Brain microvascular endothelial cell (primary cell): ENCODE measurements around the gene PSMD5.
A peak's percentile ranks its signal among the peaks of the same experiment; 100 is the strongest.

ENCODE experiments used
- DNase-seq: peaks from one replicate; pipeline ENCODE4 v3.0.0-alpha.2; 2020
- H3K27ac ChIP-seq: fragments of 250-450 bp; sonication (Bioruptor Pico); 2 replicates; pipeline ENCODE4 v1.5.1; 2020; ENCODE audit warnings: mild to moderate bottlenecking, moderate library complexity
- H3K27me3 ChIP-seq: fragments of 250-450 bp; sonication (Bioruptor Pico); replicated peaks from 2 replicates; pipeline ENCODE4 v1.5.1; 2020; ENCODE audit warnings: mild to moderate bottlenecking
- H3K36me3 ChIP-seq: fragments of 250-450 bp; sonication (Bioruptor Pico); replicated peaks from 2 replicates; pipeline ENCODE4 v1.5.1; 2020; ENCODE audit warnings: mild to moderate bottlenecking
- H3K4me3 ChIP-seq: 2 replicates; pipeline ENCODE4 v1.5.1; 2011; ENCODE audit warnings: low read depth, mild to moderate bottlenecking, control low read depth, low read length, moderate library complexity
- in situ Hi-C: cut with HindIII; loops from 2 replicates; pipeline ENCODE4 v1.10.0; 2017; ENCODE audit warnings: low sequenced_read_pairs, low pct_ligation_motif_present
- TF ChIP-seq, protein P1 (sequence below): IDR thresholded peaks from 2 replicates; pipeline ENCODE4 v1.5.1; 2011; ENCODE audit warnings: low read depth, mild to moderate bottlenecking, moderate library complexity, low read length, control low read depth, inconsistent platforms; ENCODE audit errors: missing control alignments

The PSMD5 gene

DNA sequence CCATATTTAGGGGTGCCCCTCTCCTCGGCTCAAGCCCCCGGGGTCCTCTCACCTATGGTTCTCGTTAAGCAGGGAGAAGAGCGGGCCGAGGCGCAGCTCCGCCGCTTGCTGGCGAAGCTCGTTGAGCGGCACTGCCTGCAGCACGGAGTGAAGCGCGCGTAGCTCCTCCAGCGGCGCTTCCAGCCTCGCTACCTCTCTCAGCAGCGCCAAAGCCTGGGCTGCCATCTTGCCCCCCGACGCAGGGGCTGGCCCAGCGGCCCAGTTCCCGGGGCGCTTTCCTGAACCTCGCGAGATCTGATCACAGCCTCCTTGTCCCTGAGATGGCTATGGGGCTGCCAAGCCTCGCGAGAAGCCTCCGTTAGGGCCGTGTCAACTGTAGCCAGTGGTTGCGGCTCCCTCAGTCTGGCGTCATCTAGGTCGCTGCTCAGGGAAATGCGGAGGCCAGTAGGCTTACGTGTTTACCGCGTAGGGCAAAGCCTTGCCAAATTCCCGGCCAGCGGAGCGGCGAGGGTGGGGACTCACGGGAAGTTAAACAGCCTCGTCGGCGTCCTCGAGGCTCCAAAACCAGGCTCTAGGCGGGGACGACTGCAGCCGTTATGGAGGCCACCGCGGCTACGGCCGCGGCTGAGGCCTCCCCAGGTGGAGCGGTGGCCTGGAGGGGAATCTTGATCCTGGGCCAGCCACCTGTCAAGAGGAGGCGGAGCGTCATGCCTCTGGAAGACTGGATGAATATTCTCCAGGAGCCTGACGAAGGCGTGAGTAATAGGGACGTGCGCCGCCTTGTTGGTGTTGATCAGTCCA lies at the start of gene PSMD5:
PSMD5 (minus strand) TSS at position 238 of the 801 bp plus-strand sequence; CDS start at position 225, 13 bp downstream.
- Histone ChIP-seq H3K36me3 (peaks cover 6% of the 10 kb centered on the region), H3K27ac (peak within 1 kb of the TSS; percentile 75), H3K27me3 (no peaks in the 10 kb centered on the region), H3K4me3 (peak within 1 kb of the TSS; percentile 96)
- TF ChIP-seq, protein P1, sequence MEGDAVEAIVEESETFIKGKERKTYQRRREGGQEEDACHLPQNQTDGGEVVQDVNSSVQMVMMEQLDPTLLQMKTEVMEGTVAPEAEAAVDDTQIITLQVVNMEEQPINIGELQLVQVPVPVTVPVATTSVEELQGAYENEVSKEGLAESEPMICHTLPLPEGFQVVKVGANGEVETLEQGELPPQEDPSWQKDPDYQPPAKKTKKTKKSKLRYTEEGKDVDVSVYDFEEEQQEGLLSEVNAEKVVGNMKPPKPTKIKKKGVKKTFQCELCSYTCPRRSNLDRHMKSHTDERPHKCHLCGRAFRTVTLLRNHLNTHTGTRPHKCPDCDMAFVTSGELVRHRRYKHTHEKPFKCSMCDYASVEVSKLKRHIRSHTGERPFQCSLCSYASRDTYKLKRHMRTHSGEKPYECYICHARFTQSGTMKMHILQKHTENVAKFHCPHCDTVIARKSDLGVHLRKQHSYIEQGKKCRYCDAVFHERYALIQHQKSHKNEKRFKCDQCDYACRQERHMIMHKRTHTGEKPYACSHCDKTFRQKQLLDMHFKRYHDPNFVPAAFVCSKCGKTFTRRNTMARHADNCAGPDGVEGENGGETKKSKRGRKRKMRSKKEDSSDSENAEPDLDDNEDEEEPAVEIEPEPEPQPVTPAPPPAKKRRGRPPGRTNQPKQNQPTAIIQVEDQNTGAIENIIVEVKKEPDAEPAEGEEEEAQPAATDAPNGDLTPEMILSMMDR = no peak
- in situ Hi-C loops = no loop called here
- DNase-seq = peak; percentile 100

DNA sequence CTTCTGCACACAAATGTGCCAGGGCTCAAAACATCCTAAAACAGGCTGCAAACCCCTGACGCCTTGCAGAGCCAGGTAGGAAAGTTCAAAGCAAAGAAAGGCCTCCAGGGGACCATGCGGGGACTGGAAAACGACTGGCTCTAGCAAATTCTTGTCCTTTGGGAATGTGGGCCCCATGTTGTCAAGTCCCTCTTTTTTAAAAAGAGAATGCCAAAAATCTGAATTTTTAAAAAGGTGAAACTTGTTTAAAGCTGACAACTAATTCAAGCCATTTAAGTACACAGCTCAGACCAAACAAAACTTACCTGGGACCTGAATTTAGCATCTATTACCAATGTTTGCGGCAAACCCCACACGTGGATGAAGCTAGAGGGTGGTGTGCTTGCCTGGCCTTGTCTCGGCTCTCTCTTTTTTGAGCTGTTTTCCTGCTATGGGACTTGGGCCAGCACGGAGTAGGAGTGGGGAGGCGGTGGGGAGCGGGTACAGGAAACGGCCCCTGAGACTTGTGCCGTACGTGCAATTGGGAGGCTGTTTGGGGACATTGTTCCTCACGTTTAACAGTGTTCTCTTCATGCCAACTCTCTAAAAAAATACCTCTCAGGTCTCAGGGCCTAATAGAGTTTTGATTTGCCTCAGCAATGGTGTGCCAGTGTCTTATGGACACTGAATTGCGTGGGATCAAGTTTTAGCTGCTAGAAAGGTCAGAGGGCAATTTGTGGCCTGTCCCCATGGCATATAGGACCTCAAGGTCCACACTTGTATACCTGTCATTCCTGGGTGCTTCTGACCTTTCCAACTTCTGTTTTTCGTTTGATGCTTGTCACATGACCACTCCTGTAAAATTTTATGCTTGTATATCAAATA lies 49.4 kb upstream of the PSMD5 start:
- H3K27ac ChIP-seq = no peak overlapping the region
- H3K4me3 ChIP-seq = no peak overlapping the region
- H3K36me3 ChIP-seq = no peaks in the 10 kb centered on the region
- no peaks in the 10 kb centered on the region for H3K27me3 ChIP-seq
- TF ChIP-seq, protein P1 = no peak
- no peak for DNase-seq
- in situ Hi-C loops = no loop called here

DNA sequence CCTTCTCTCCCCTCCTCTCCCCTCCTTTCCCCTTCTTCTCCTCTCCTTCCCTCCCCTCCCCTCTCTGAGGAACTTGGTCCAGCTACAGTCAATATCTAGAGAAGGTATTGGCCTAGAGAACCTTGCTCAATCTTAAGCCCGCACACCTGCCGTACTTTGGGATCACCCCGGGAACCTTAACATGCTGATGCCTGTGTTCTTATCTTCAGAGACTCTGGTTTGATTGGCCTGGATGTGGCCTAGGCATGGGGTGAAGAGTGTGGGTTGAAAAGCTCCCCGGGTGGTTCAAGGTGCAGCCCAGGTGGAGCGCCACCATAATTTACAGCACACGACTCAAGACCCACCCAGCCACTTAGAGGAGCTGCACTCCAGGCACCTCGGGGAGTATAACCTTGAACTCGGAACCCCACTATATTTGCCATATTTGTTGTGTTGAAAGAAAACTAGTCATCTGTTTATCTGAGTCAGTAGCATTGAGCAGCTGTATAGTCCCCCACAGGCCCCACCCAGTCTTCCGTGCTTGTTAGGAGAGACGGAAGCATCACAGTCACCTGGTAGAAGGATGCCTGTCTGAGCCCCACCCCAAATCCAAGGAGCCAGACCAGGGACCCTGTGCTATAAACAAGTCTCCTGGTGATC lies 48.6 kb upstream of the PSMD5 start:
- Histone ChIP-seq H3K27ac (no peak overlapping the region), H3K4me3 (no peak overlapping the region), H3K27me3 (no peaks in the 10 kb centered on the region), H3K36me3 (no peaks in the 10 kb centered on the region)
- in situ Hi-C loops = no loop called here
- DNase-seq = no peak
- TF ChIP-seq, protein P1 = no peak

DNA sequence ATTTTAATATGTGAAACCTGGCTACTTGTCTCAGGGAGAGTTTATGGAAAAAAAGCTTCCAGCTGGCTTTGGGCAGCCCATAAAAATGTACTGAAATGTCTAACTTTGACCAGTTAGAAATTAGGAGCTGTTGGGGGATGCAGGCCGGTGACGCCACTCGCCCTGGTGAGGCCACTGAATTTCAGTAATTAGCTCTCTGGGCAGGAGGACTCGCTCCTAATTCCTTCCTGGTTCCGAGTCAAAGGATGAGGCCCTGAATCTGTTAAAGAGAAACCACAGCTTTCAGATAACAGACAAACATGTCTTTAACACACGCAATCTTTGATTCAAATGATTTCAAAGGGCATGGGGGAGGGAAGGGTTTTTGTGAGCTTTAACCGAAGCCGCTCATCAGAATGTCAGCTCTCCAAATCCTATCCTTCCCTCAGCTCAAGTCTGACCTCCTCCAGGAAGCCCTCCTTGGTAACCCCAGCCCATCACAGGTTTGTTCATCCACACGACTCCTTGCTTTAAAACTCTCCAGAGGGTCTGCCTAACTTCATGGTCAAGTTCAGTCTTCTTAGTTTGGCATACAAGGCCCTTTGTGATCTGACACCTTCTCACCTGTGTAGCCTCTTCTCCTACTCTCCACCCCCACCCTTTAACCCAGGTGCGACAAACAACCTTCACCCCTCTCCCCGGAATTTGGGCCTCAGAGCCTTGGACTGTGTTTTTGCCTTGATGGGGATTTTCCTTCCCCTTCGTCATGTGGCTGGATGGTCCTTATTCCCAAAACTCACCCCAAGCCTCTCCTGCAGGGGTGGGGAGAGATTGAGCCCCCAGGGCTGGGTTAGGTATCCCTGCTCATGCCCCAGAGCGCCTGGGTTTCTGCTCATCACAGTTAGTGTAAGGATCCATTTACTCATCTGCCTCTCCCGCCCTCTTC lies 47.9 kb upstream of the PSMD5 start:
- no peaks in the 10 kb centered on the region for H3K27me3 ChIP-seq
- no peak overlapping the region for H3K27ac ChIP-seq
- in situ Hi-C loops = no loop called here
- no peak overlapping the region for H3K4me3 ChIP-seq
- DNase-seq = no peak
- TF ChIP-seq, protein P1 = no peak
- H3K36me3 ChIP-seq = no peaks in the 10 kb centered on the region
